ENCODE data around the gene DAP. TPM values are rescaled to one million over a fixed set of nuclear protein-coding genes. Genes with fewer than 3 reads are reported as not detected.
A peak's percentile ranks its signal among the peaks of the same experiment; 100 is the strongest.
"Not testable (repeated sequence)": the region's sequence is repeated elsewhere in the genome, so short reads cannot be mapped to it uniquely, and the experiment has no call there.

DAP gene
- total RNA-seq, 1 experiment from 2014 or later: 108 TPM

DNA sequence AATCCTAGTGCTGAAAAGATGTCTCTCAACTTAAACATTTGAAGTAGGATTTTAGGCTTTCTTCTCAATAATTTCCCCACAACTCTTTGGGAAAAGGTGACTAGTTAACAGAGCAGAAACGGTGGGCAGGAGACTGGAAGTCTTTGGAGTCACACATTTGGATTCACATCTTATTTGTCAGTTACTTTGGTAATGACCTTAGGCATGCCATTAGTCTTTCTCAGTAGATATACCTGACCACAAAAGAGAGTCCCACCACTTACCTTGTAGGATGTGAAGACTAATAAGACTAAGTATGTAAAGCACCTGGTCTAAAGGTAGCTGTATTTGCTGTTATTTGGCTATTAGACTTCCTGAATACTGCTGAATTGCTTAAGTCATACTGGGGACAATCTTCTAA is 35.4 kb downstream of the DAP start:
- Histone ChIP-seq H3K4me3 (ENCODE audit: low read depth in 2 of 2, low read length in 2 of 2) (peak overlapping the region in 1 of 2 experiments; percentile 42; a peak in 2 of 4 replicates), H3K27me3 (ENCODE audit: control insufficient read depth, insufficient read depth, low read length) (no peaks in the 10 kb centered on the region), H3K9me3 (ENCODE audit: control insufficient read depth, insufficient read depth, low read depth, low read length) (no peaks in the 10 kb centered on the region), H3K27ac (ENCODE audit: low read length) (peak overlapping the region; percentile 85), H3K36me3 (ENCODE audit: control insufficient read depth, insufficient read depth, low read length) (no peaks in the 10 kb centered on the region; the same call in 1 of the 2 replicates), H3K4me1 (ENCODE audit: control insufficient read depth, insufficient read depth, low read length) (peaks cover 42% of the 10 kb centered on the region)
- intact Hi-C loops (cut with micrococcal nuclease; ENCODE audit: unreplicated experiment) (no loop called here), in situ Hi-C loops (cut with HindIII; ENCODE audit: low pct_unique_long_range_greater_than_20kb, low sequenced_read_pairs) (no loop called here)
- ATAC-seq (peak; percentile 5; the same call in 1 of the 2 replicates), DNase-seq (ENCODE audit: low read depth, low spot score) (no peak)
- no peak for TF ChIP-seq SIN3A (IDR thresholded peaks at IDR 0.05; ENCODE audit: borderline replicate concordance, insufficient read depth, low read depth, low read length)
- TF ChIP-seq, protein P1, sequence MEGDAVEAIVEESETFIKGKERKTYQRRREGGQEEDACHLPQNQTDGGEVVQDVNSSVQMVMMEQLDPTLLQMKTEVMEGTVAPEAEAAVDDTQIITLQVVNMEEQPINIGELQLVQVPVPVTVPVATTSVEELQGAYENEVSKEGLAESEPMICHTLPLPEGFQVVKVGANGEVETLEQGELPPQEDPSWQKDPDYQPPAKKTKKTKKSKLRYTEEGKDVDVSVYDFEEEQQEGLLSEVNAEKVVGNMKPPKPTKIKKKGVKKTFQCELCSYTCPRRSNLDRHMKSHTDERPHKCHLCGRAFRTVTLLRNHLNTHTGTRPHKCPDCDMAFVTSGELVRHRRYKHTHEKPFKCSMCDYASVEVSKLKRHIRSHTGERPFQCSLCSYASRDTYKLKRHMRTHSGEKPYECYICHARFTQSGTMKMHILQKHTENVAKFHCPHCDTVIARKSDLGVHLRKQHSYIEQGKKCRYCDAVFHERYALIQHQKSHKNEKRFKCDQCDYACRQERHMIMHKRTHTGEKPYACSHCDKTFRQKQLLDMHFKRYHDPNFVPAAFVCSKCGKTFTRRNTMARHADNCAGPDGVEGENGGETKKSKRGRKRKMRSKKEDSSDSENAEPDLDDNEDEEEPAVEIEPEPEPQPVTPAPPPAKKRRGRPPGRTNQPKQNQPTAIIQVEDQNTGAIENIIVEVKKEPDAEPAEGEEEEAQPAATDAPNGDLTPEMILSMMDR (IDR thresholded peaks at IDR 0.05): no peak
- ChIA-PET POLR2A (no interaction called here), CTCF (no interaction called here)
- no TSS peak for BruUV-seq (replicated peaks)

DNA sequence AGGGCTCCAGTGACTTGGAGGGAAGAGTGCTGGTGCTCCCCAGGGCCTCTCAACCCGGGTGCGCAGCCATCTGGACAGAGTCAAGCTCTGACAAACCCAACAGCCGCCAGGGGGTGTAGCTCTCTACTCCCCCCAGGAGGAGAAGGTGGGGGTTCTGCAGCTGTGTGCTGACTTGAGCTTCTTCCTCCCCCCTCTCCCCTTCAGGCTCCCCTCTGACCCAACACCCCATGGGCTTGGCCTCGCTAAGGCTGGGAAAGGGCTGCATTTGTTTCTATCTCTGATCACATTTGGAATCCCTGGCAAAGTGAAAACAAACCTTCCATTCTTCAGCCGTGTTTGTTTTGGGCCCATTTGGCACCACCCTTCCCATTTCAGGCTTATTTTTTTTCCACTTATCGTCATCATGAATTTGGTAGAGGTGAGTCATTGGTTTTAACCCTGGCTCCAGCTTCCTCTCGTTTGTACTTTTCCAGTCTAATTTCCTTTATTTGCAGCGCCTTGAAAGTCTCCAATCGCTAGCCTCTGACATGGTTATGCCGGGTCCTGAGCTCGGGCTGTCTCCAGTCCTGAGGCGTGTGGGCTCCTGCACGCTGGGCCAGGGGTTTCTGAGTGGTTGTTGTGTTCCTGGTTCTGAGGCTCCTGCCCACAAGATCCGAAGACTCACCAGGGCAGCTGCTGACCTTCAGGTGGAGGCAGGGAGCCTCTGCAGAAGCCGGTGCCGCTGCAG is 36.1 kb downstream of the DAP start:
- peak overlapping the region; percentile 17 to 42 for H3K4me3 ChIP-seq (ENCODE audit: low read depth in 2 of 2, low read length in 2 of 2)
- H3K27ac ChIP-seq (ENCODE audit: low read length): peak overlapping the region; percentile 85
- no TSS peak for BruUV-seq (replicated peaks)
- DNase-seq (ENCODE audit: low read depth, low spot score): peak; percentile 88
- TF ChIP-seq, protein P1 (IDR thresholded peaks at IDR 0.05): peak; percentile 67
- TF ChIP-seq TCF7L2 (IDR thresholded peaks at IDR 0.05; ENCODE audit: low read depth, low read length): no peak
- TF ChIP-seq POLR2AphosphoS5 (IDR thresholded peaks at IDR 0.05; ENCODE audit: low read depth, low read length): no peak
- intact Hi-C loops (cut with micrococcal nuclease; ENCODE audit: unreplicated experiment) (no loop called here), in situ Hi-C loops (cut with HindIII; ENCODE audit: low pct_unique_long_range_greater_than_20kb, low sequenced_read_pairs) (no loop called here)
- peaks cover 42% of the 10 kb centered on the region for H3K4me1 ChIP-seq (ENCODE audit: control insufficient read depth, insufficient read depth, low read length)
- H3K9me3 ChIP-seq (ENCODE audit: control insufficient read depth, insufficient read depth, low read depth, low read length): no peaks in the 10 kb centered on the region
- ChIA-PET POLR2A (interaction anchor here (0.6 kb wide), 1 partner anchor 283 kb away, joined by 6 read pairs; no protein-coding TSS in a partner anchor), CTCF (interaction anchor here (0.6 to 0.8 kb wide), 2 partner anchors 256 to 263 kb away, joined by 3 to 4 read pairs; no protein-coding TSS in a partner anchor)
- peak; percentile 80 for ATAC-seq
- no peaks in the 10 kb centered on the region; the same call in 1 of the 2 replicates for H3K36me3 ChIP-seq (ENCODE audit: control insufficient read depth, insufficient read depth, low read length)
- no peaks in the 10 kb centered on the region for H3K27me3 ChIP-seq (ENCODE audit: control insufficient read depth, insufficient read depth, low read length)

DNA sequence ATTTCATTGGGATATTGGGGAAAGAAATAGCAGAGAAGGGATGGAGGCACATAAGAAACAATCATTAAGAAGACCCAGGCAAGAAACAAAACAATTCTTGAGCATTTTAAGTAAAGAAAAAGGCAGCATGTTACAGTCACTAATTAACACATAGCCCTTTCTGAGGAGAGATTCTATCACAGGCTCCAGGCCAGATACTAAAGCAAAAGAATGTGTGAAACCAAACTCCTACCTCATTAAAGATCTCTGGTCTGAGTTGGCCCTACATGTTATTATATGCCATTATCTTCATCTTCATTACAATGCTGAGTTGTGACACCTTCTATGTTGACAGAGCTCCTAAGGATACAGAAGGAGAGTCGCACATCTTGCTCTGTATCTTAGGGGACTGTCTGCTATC is 37.5 kb downstream of the DAP start:
- Histone ChIP-seq H3K36me3 (ENCODE audit: control insufficient read depth, insufficient read depth, low read length) (no peaks in the 10 kb centered on the region; the same call in 1 of the 2 replicates), H3K9me3 (ENCODE audit: control insufficient read depth, insufficient read depth, low read depth, low read length) (no peaks in the 10 kb centered on the region), H3K27ac (ENCODE audit: low read length) (peak overlapping the region; percentile 85), H3K27me3 (ENCODE audit: control insufficient read depth, insufficient read depth, low read length) (no peaks in the 10 kb centered on the region), H3K4me1 (ENCODE audit: control insufficient read depth, insufficient read depth, low read length) (peaks cover 42% of the 10 kb centered on the region), H3K4me3 (ENCODE audit: low read depth in 2 of 2, low read length in 2 of 2) (no peak overlapping the region)
- POLR2A ChIA-PET: no interaction called here
- in situ Hi-C loops (cut with HindIII; ENCODE audit: low pct_unique_long_range_greater_than_20kb, low sequenced_read_pairs) (no loop called here), intact Hi-C loops (cut with micrococcal nuclease; ENCODE audit: unreplicated experiment) (no loop called here)
- ATAC-seq: no peak
- DNase-seq (ENCODE audit: low read depth, low spot score): no peak
- BruUV-seq (replicated peaks): no TSS peak
- CTCF ChIA-PET: no interaction called here
- no peak for TF ChIP-seq SIN3A (IDR thresholded peaks at IDR 0.05; ENCODE audit: borderline replicate concordance, insufficient read depth, low read depth, low read length)
- no peak for TF ChIP-seq POLR2AphosphoS5 (IDR thresholded peaks at IDR 0.05; ENCODE audit: low read depth, low read length)
- no peak for TF ChIP-seq TCF7L2 (IDR thresholded peaks at IDR 0.05; ENCODE audit: low read depth, low read length)
- TF ChIP-seq, protein P1 (IDR thresholded peaks at IDR 0.05): no peak
- TF ChIP-seq, protein P2, sequence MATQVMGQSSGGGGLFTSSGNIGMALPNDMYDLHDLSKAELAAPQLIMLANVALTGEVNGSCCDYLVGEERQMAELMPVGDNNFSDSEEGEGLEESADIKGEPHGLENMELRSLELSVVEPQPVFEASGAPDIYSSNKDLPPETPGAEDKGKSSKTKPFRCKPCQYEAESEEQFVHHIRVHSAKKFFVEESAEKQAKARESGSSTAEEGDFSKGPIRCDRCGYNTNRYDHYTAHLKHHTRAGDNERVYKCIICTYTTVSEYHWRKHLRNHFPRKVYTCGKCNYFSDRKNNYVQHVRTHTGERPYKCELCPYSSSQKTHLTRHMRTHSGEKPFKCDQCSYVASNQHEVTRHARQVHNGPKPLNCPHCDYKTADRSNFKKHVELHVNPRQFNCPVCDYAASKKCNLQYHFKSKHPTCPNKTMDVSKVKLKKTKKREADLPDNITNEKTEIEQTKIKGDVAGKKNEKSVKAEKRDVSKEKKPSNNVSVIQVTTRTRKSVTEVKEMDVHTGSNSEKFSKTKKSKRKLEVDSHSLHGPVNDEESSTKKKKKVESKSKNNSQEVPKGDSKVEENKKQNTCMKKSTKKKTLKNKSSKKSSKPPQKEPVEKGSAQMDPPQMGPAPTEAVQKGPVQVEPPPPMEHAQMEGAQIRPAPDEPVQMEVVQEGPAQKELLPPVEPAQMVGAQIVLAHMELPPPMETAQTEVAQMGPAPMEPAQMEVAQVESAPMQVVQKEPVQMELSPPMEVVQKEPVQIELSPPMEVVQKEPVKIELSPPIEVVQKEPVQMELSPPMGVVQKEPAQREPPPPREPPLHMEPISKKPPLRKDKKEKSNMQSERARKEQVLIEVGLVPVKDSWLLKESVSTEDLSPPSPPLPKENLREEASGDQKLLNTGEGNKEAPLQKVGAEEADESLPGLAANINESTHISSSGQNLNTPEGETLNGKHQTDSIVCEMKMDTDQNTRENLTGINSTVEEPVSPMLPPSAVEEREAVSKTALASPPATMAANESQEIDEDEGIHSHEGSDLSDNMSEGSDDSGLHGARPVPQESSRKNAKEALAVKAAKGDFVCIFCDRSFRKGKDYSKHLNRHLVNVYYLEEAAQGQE (IDR thresholded peaks at IDR 0.05; ENCODE audit: insufficient read depth in 1 of 2, low read depth in 2 of 2, low read length in 1 of 2): no peak

DNA sequence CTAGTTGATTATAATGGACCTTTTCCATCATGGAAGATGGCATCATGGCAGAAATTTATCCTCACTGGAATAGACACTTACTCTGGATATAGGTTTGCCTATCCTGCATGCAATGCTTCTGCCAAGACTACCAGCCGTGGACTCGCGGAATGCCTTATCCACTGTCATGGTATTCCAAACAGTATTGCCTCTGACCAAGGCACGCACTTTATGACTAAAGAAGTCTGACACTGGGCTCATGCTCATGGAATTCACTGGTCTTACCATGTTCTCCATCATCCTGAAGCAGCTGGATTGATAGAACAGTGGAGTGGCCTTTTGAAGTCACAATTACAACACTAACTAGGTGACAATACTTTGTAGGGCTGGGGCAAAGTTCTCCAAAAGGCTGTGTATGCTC is 40.3 kb downstream of the DAP start:
- H3K36me3 ChIP-seq (ENCODE audit: control insufficient read depth, insufficient read depth, low read length); DNase-seq (ENCODE audit: low read depth, low spot score); BruUV-seq (replicated peaks); H3K9me3 ChIP-seq (ENCODE audit: control insufficient read depth, insufficient read depth, low read depth, low read length); H3K27ac ChIP-seq (ENCODE audit: low read length); H3K4me3 ChIP-seq (ENCODE audit: low read depth in 2 of 2, low read length in 2 of 2); intact Hi-C loops (cut with micrococcal nuclease; ENCODE audit: unreplicated experiment); in situ Hi-C loops (cut with HindIII; ENCODE audit: low pct_unique_long_range_greater_than_20kb, low sequenced_read_pairs); ATAC-seq; CTCF ChIA-PET; H3K27me3 ChIP-seq (ENCODE audit: control insufficient read depth, insufficient read depth, low read length); POLR2A ChIA-PET: not testable (repeated sequence)
- H3K4me1 ChIP-seq (ENCODE audit: control insufficient read depth, insufficient read depth, low read length): peaks cover 23% of the 10 kb centered on the region
